Fibroblast of skin of abdomen (primary cell): ENCODE data around the gene HSD11B1.
"Not testable (repeated sequence)": the region's sequence is repeated elsewhere in the genome, so short reads cannot be mapped to it uniquely, and the experiment has no call there.

Experiments used
- DNase-seq: peaks from one replicate; pipeline ENCODE4 v3.0.0-alpha.2; 2013

The HSD11B1 gene

DNA sequence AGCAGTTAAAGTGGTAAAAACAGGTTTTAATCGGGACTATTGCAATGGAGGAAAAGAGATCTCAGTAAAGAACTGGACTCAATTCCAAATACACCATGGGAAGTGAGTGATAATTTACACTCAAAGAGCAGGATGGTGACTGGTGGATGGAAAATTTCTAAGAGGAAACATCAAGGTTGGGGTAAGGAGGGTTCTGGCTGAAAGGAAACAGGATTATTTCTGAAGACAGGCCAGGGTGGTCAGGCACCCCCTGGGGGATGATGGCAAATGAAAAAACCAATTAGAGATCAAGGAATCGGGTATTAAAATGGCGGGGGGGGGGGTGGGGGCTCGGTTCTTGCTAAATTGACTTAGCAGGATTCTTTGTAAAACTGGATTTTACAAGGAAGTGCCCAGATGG, 12.3 kb upstream of the HSD11B1 start:
- DNase-seq, result no peak

DNA sequence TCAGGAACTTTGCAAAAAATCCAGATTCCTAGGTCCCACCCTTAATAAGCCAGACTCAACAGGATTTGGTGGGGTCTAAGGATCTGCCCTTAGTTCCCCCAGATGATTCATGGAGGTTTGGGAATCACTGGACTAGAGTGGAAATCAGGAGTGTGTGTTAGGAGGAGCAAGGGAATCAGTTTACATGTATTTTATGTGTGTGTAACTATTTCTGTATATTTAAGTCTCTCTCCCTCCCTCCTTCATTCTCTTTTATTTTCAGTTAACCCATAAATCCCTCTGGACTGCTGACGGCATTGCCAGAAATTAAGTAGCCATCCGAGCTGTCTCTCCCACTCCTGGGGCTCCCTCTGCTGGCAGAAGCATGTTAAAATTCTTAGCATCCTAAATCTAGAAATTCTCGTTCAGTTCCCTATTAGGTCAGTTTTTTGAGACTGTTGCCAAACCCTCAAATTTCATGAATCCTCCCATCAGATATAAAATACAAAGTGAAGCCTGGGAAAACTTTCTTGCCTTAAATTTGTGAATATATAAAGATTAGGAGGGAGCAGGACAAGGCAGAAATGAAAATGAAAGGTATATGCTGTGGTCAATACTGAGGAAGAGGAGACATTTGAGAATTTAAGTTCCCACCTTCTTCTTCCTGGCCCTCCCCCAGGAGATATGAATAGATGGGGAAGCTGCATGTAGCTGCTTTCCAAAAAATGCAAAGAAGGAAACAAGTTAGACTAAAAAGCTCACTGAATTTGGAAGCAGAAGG, 11.7 kb upstream of the HSD11B1 start:
- DNase-seq, result peak; percentile 77

DNA sequence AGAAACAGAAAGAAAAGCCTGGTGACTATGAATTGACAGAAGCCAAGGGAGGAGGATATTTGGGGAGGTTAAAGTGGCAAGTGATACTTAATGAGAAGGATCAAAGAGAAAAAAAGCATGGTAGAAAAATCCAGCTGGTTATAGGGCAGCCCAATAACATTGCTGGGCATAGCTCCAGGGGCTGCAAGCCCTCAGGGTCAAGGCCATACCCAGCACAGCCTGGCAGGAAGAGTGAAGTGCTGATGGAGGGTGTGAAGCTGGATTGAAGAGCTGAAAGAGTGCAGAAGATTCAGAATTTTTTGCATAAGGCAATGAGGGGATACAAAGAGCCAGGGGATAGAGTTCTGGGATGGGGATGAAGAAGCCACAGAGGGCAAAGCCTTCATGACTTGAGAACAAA, 8.0 kb upstream of the HSD11B1 start:
- DNase-seq, result no peak

DNA sequence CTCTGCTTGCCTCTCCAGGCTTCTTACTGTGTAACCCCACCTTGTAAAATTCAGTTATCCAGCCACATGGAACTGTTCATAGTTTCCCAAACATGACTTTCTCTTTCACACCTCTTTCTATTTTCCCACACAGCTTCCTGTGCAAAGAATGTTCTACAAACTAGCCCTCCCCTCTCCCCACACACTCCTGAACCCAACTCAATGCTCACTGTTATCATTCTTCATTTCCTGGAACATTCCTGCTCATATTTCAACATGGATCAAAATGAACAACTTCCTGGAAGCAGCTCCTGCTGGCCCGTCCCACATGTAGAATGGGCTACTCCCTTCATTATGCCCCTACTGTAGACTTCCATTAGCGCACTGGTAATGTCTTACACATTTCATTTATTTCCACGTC, 7.5 kb upstream of the HSD11B1 start:
- DNase-seq, result no peak

DNA sequence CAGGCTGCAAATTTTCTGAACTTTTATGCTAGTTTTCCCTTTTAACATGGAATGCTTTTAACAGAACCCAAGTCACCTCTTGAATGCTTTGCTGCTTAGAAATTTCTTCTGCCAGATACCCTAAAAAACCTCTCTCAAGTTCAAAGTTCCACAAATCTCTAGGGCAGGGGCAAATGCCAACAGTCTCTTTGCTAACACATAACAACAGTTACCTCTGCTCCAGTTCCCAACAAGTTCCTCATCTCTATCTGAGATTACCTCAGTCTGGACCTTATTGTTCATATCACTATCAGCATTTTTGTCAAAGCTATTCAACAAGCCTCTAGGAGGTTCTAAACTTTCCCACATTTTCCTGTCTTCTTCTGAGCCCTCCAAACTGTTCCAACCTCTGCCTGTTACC, 4.0 kb upstream of the HSD11B1 start:
- not testable (repeated sequence) for DNase-seq

DNA sequence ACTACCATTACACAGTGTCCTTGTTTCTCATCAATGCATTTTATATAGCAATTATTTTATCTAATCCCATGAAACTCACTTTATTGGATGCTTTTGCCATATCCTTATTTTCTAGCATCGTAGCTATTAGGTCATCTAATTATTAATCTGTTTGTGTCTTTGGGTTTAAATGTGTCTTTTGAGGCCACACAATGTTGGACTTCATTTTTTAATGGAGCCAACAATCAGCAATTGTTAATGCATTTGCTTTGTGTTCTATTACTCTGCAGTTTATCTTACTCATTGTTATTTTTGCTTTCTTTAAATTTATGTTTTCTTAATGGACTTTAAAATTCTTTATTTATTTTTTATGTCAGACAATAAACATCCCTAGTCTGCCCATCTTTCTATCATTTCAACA, 1.8 kb upstream of the HSD11B1 start:
- no peak for DNase-seq

DNA sequence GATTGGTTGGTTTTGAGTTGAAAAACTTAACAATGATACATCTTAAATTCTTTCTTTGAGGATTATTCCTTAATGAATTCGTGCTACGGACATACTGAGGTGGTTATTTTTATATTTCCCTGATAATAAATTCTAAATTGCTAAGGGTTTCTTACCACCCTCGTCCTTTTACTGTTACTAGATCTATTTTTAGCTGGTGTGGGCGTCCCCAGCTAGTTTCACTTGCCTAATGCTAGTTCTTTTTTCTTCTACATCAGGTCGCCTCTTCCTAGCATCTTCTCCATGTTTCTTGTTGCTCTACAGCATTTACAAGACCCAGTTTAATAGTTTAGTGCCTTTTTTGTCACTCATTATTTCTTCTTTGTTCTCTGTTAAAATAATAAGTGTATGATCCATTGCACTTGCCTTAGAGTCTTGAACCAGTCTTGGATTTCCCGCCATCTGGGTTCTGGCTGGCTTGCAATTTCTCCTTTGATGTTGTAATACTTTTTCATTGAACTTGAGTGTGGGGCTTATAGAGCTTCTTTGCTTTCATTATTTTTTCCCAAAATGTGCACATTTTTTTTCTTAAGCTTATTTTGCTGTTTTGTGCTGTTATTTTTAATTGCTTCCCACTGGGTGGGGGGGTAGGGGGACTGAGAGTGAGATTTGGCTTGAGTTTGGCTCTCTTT, 677 bp upstream of the HSD11B1 start:
- DNase-seq, result no peak

DNA sequence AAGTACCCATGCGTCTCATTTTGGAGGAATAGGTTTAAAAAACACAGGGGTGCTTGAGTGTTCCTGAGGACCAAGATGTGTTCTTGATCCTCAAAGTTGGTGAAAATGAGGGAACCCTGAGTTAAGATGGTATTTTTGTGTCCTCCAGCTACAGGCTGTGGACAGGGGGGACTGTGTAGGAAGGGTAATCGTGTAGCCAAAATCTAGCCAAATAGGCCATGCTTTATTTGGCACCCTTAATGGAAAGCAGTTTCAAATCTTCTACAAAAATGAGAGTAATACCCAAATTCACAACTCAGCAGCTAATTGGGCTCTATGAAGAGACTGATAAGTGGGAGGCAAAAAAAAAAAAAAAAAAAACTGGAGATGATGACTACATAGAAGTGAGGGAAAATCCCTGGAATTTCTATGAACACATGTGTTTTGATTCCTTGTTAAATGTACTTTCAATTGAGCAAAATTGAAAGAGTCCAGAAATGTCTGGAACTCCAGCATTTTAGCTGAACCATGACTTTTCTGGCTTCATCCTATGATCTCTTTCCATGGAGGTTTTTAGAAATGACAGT, 470 bp downstream of the HSD11B1 start:
- DNase-seq, result no peak

DNA sequence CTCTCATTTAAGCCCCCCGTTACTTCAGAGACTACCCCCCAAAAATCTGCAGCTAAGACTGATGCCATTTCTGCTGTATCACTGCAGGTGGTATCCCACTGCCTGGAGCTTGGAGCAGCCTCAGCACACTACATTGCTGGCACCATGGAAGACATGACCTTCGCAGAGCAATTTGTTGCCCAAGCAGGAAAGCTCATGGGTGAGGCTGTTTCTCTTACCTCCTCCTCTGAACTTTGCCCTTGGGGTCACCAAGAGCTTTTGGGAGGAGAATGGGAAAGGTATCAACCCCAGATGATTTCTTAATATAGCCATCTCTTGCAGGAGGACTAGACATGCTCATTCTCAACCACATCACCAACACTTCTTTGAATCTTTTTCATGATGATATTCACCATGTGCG, 2.0 kb downstream of the HSD11B1 start:
- DNase-seq, result no peak

DNA sequence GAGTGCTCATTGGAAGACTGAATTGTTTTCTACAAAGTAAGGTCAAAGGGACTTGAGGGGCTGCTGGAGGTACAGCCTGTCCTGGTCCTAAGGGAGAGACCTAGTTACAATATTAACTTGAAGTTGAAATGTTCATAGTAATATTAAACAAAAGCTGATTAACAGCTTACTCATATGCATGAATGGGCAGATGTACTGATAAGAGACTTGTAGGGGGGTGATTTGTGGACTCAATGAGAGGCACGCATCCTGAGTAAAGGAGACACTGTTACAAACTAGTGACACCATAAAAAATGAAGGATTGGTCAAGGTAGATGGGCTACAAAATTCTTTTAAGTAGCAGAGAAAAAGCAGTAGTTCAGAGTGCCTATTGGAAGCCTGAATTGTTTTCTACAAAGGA, 2.7 kb downstream of the HSD11B1 start:
- no peak for DNase-seq

DNA sequence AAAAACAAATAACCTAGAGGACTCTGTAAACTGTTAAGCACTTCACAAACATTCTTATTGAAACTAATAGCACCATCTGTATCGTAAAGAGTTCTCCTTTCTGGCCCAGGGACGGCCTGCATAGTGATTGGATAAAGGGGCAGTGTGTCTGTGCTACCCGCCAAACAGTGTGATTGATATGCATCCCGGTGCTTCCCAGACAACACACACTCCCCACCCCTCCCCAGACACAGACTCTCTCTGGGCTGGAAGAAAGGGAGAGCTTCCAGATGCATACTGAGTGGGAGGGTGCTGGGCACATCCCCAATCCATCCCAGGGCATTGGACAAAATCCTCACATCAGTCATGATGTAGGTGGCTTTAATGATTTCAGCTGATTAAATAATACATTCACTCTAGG, 3.7 kb downstream of the HSD11B1 start:
- no peak for DNase-seq

DNA sequence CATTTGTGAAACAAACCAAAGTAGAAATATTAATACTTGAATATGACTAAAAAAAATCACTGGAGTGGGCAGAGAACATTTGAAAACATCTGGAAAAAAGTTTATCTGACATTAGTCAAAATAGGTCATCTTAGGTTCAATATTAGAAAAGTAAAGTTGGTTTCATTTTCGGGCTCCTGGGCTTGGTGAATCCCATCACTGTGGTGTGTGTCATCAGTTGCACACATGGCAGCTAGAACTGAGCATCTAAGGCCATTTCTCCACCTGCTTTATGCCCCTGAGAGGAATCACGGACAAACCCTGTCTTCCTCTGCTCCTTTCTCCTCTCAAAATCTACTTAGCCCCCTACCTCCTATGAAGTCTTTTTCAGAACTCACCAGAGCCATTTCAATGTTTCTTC, 5.4 kb downstream of the HSD11B1 start:
- DNase-seq, result no peak

DNA sequence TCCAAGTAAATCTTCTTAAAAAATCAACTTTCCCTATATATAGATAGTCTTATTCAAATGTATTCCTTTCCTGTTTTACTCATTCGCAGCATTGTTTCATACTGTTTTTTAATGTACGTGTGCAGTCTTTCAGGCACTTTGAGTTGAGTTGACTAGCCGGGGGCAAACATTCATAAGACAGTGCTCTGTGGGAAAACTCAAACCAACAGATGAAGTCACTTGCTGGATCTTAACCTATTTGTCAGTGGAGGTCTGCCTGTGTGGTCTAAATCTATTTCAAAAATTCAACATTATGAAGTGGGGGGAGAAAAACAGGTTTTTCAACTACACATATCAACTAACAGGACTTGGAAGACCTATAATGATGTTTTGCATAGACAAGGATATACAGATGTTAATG, 6.2 kb downstream of the HSD11B1 start:
- no peak for DNase-seq

DNA sequence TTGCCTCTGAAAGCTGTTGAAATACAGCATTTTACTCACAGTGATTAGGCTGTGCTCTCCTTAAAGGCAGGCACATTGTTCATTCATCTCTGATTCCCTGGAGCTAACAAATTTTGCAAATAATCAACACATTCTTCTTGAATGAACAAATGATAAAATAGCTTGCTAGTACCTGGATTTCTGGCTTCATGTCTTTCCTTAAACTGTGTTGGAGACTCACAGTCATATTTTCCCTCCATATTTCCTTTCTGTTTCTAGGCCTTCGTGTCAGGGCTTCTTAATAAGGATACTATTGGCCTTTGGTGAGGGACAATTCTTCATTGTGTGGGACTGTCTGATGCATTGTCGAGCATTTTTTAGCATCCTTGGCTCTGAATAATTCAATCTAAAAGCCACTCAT, 9.7 kb downstream of the HSD11B1 start:
- DNase-seq, result no peak

DNA sequence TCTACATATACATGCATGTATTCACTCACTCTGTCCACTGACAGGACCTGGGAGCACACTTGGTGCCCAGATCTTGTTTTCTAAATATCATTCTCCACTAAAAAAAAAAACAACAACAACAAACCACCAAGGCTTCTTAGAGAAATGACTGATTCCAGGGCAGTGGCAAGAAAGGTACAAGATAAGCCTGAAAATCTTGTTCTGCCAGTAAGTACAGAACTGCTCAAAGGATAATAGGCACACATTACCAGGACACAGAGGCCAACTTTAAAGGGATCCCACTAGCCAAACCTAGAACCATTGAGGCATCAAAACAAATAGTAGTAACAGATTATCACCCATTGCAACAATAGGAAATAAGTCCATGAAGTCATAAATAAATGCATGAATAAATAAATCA, 10.7 kb downstream of the HSD11B1 start:
- no peak for DNase-seq

DNA sequence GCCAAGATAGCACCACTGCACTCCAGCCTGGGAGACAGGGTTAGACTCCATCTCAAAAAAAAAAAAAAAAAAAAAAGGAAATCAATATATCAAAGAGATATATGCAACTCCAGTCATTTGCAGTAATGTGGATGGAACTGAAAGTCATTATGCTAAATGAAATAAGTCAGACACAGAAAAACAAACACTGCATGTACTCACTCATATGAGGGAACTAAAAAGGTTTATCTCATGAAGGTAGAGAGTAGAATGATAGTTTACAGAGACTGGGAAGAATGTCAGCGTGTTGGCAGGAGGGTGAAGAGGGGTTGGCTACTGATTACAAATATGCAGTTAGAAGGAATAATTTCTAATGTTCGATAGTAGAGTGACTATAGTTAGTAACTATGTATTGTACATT, 13.2 kb downstream of the HSD11B1 start:
- no peak for DNase-seq

DNA sequence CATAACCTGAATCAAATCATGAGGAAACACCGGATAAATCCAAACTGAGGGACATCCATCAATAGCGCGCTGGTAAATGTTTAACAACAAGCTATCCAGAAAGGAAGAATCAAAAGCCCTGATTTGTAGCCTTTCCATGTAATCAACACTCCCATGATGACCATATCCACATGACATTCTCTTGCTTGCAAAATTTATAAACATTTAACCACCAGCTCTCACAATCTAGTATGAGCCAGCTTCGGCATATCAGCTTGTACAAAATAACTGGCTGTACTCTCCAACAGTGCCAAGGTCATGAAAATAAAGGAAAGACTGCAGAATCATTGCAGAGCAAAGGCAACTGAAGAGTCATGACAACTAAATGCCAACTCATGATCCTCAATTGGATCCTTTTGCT, 15.7 kb downstream of the HSD11B1 start:
- no peak for DNase-seq

DNA sequence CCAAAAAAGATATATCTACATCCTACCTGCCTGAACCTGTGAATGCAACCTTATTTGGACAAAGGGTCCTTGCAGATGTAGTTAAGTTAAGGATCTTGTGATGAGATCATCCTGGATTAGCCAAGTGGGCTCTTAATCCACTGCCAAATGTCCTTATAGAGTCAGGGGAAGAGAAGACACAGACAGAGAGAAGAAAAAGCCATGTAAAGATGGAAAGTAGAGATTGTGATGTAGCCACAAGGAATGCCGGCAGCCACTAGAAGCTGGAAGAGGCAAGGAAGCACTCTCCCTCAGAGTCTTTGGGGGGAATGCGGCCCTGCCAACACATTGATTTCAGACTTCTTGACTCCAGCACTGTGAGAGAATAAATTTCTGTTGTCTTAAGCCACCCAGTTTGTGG, 16.2 kb downstream of the HSD11B1 start:
- no peak for DNase-seq

DNA sequence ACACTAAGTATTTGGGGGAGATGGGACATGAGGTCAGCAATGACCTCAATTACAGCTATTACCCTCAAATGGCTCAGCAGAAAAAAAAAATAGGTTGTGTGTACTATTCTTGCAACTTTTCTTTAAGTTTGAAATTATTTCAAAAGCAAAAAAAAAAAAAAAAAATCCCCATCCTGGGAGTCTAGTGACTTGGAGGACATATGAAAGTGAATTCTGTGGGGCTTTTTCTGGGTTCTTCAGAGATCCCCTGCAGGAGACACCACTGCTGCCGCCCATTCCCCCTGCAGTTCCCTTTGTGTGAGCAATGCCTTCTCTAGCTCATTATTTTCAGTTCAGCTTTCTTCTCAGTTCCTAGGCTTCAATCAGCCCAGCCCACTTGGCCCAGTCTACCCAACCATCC, 16.7 kb downstream of the HSD11B1 start:
- no peak for DNase-seq

DNA sequence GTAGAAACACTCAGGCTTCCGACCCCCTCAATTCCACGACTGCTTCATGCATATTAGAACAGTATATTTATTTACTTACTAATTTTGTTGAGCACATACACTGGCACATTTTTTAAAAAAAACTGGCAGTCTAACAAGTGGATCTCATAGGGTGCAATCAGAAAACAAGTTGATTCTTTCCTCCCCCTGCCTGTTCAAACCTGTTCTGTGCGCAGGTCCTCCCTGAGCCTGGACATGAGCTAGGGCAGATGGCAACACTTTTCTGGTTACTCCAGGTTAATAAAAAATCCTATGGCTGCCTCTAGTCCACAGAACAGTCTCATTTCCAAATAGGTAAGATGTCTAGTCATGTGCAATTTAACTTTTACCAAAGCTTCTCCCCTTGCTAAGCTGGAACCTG, 18.6 kb downstream of the HSD11B1 start:
- no peak for DNase-seq

DNA sequence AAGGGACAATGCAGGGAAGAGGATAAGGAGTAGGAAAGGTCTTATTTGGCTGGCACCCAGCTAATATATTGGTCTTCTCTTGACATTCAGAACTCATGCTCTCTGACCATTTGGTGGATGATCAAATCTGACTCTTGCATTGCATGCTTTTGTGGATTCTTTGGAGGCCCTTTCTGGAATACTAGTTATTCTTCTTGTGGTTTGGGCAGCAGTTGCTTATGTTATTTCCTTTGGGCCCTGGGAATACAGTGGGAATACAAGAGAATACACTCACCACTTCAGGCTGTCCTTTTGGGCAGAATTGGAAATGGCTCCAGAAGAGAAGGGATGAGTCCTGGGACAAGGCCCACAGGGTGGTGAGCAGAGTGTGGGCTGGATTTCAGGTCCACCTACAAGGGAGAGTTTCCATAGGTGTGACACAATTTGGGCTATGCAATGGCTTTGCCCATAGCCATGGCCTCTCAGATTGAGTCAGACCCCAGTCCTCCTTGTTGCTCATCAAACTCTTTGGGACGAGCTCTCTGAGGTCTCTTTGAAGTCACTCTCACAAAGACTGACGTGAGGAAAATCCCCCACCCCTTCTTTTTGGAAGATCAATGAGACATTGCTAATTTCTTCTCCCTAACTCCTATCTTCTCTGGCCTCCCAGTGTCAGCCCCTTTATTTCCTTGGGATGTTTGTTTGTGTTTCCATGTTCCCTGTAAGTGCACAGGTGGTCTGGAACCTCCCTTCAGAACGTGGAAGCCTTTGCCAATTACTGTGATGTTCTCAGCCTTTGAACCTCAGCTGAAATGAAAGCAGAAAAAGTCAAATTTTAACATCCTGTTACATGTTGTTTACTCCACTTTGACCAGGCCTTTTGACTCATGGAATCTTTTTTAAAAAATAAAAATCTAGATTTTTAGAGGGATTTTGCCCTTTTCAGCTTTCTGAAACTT, 19.4 kb downstream of the HSD11B1 start:
- no peak for DNase-seq

DNA sequence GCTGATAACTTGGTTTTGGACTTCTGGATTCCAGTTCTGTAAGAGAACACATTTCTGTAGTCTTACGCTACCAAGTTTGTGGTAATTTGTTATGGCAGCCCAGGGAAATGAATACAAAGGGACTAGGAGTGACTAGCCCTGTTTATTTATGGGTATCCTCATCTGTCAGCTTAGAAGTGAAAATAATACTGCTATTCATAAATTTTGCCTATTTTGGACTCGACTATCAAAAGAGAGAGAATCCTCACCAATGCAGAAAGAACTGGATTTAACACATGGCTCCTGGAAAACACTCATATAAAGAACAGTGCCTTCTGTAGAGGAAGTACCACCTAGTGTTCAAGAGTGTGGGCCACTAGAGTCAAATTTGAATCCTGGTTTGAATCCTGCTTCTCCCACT, 22.6 kb downstream of the HSD11B1 start:
- DNase-seq, result no peak

DNA sequence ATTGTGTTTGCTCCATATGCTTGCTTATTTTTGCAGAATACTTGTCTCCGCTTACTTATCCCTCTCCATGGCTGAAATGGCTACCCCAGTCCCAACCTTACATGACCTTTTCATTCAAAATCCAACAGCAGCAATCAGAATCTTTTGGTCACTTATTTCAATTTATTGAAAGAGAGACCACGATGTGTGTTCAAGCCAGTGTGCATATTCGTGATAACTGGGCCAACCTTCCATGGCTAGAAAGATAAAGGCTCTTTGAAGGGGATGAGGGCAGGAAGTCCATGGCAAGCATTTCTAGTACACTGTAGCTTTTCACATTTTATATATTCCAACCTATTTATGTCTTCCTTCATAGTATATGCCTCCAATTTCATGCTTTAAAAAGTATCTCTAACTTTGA, 23.1 kb downstream of the HSD11B1 start:
- no peak for DNase-seq
